ENCODE results near the gene RNF220. TPM values are rescaled to one million over a fixed set of nuclear protein-coding genes. Genes with fewer than 3 reads are reported as not detected.

RNF220 gene
- total RNA-seq, 1 experiment from 2014 or later = 66.6 TPM

DNA sequence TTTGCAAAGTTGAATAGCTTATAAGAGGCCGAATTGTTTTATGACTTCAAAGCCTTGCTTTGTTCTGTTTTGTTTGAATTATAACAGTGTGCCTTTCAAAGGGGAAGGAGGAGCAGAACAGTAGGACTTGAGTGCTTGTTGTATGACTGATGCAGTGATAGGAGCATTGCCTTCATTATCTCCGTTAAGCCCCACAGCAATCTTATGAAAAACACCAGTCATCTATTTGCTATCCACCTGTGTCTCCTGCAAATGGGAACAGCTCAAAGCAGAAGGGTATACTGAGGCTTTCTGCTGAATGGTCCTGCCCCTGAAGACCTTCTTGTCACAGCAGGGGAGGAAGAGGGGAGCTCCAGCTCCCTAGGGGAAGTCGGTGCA lies 127.5 kb downstream of the RNF220 start:
- ChIA-PET POLR2A (ENCODE audit: unreplicated experiment) (interaction anchor here (0.6 kb wide), 2 partner anchors 491 to 771 kb away, joined by 6 to 11 read pairs; no protein-coding TSS in a partner anchor), CTCF (interaction anchor here (0.9 kb wide), 1 partner anchor 21 kb away, joined by 3 read pairs; no protein-coding TSS in a partner anchor)
- Histone ChIP-seq H3K79me2 (ENCODE audit: low read length) (no peaks in the 10 kb centered on the region), H3F3A (ENCODE audit: low read length, unreplicated experiment) (peaks cover 7% of the 10 kb centered on the region), H3K9me2 (replicated peaks; ENCODE audit: low read length) (no peaks in the 10 kb centered on the region), H3K27me3 (ENCODE audit: low read length) (no peaks in the 10 kb centered on the region), H2AFZ (ENCODE audit: low read length) (0 out of 2 replicates have a peak overlapping the region, but pooled peaks have one; percentile 38), H3K9me3 (ENCODE audit: low read length) (no peaks in the 10 kb centered on the region), H3K9ac (ENCODE audit: low read length) (no peak overlapping the region), H3K27ac (ENCODE audit: low read length) (peak overlapping the region; percentile 71), H3K4me3 (ENCODE audit: low read length) (no peak overlapping the region), H3K4me1 (ENCODE audit: insufficient read depth, low read length) (peaks cover 23% of the 10 kb centered on the region), H4K20me1 (ENCODE audit: low read length) (no peaks in the 10 kb centered on the region), H3K36me3 (ENCODE audit: low read depth, low read length) (no peaks in the 10 kb centered on the region), H3K4me2 (ENCODE audit: low read length) (peak overlapping the region; percentile 47)
- BruUV-seq (replicated peaks) = no TSS peak
- TF ChIP-seq EZH2phosphoT487 (IDR thresholded peaks at IDR 0.05; ENCODE audit: borderline replicate concordance, low read length) (no peak), EZH2 (IDR thresholded peaks at IDR 0.05; ENCODE audit: low read length, unreplicated experiment) (no peak)
- TF ChIP-seq, protein P1, sequence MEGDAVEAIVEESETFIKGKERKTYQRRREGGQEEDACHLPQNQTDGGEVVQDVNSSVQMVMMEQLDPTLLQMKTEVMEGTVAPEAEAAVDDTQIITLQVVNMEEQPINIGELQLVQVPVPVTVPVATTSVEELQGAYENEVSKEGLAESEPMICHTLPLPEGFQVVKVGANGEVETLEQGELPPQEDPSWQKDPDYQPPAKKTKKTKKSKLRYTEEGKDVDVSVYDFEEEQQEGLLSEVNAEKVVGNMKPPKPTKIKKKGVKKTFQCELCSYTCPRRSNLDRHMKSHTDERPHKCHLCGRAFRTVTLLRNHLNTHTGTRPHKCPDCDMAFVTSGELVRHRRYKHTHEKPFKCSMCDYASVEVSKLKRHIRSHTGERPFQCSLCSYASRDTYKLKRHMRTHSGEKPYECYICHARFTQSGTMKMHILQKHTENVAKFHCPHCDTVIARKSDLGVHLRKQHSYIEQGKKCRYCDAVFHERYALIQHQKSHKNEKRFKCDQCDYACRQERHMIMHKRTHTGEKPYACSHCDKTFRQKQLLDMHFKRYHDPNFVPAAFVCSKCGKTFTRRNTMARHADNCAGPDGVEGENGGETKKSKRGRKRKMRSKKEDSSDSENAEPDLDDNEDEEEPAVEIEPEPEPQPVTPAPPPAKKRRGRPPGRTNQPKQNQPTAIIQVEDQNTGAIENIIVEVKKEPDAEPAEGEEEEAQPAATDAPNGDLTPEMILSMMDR (conservative IDR thresholded peaks at IDR 0.05; ENCODE audit: low read depth, low read length) = no peak
- intact Hi-C loops (cut with micrococcal nuclease) = no loop called here
- DNase-seq = no peak
- peak; percentile 35; the same call in 1 of the 2 replicates for ATAC-seq

GRCh38 chr1:44534771-44535170 lies 129.7 kb downstream of the RNF220 start:
- CTCF ChIA-PET = interaction anchor here (0.5 kb wide), 1 partner anchor 157 kb away, joined by 3 read pairs; no protein-coding TSS in a partner anchor
- H3K36me3 ChIP-seq (ENCODE audit: low read depth, low read length) = no peaks in the 10 kb centered on the region
- H3K4me1 ChIP-seq (ENCODE audit: insufficient read depth, low read length) = peaks cover 23% of the 10 kb centered on the region
- H3K9ac ChIP-seq (ENCODE audit: low read length) = no peak overlapping the region
- BruUV-seq (replicated peaks) = no TSS peak
- no peaks in the 10 kb centered on the region for H3K9me3 ChIP-seq (ENCODE audit: low read length)
- H3K27ac ChIP-seq (ENCODE audit: low read length) = no peak overlapping the region
- no peaks in the 10 kb centered on the region for H3K9me2 ChIP-seq (replicated peaks; ENCODE audit: low read length)
- intact Hi-C loops (cut with micrococcal nuclease) = no loop called here
- TF ChIP-seq EZH2 (IDR thresholded peaks at IDR 0.05; ENCODE audit: low read length, unreplicated experiment) = no peak
- TF ChIP-seq EZH2phosphoT487 (IDR thresholded peaks at IDR 0.05; ENCODE audit: borderline replicate concordance, low read length) = no peak
- TF ChIP-seq, protein P1 (conservative IDR thresholded peaks at IDR 0.05; ENCODE audit: low read depth, low read length) = no peak
- no peak overlapping the region for H2AFZ ChIP-seq (ENCODE audit: low read length)
- H3K27me3 ChIP-seq (ENCODE audit: low read length) = no peaks in the 10 kb centered on the region
- H3K79me2 ChIP-seq (ENCODE audit: low read length) = no peaks in the 10 kb centered on the region
- no peak overlapping the region for H3K4me3 ChIP-seq (ENCODE audit: low read length)
- peaks cover 7% of the 10 kb centered on the region for H3F3A ChIP-seq (ENCODE audit: low read length, unreplicated experiment)
- H4K20me1 ChIP-seq (ENCODE audit: low read length) = no peaks in the 10 kb centered on the region
- H3K4me2 ChIP-seq (ENCODE audit: low read length) = no peak overlapping the region
- DNase-seq = no peak
- POLR2A ChIA-PET (ENCODE audit: unreplicated experiment) = no interaction called here
- no peak for ATAC-seq

- Histone ChIP-seq H3K9ac (ENCODE audit: low read length) (no peak overlapping the region), H3K9me2 (replicated peaks; ENCODE audit: low read length) (no peaks in the 10 kb centered on the region), H3K9me3 (ENCODE audit: low read length) (no peaks in the 10 kb centered on the region), H3K27me3 (ENCODE audit: low read length) (no peaks in the 10 kb centered on the region), H3K79me2 (ENCODE audit: low read length) (no peaks in the 10 kb centered on the region), H3K4me1 (ENCODE audit: insufficient read depth, low read length) (peaks cover 16% of the 10 kb centered on the region), H3F3A (ENCODE audit: low read length, unreplicated experiment) (peaks cover 7% of the 10 kb centered on the region), H3K36me3 (ENCODE audit: low read depth, low read length) (no peaks in the 10 kb centered on the region), H3K27ac (ENCODE audit: low read length) (no peak overlapping the region), H4K20me1 (ENCODE audit: low read length) (no peaks in the 10 kb centered on the region), H3K4me2 (ENCODE audit: low read length) (no peak overlapping the region), H3K4me3 (ENCODE audit: low read length) (no peak overlapping the region), H2AFZ (ENCODE audit: low read length) (no peak overlapping the region)
- CTCF ChIA-PET = no interaction called here
- POLR2A ChIA-PET (ENCODE audit: unreplicated experiment) = no interaction called here
- no TSS peak for BruUV-seq (replicated peaks)
- DNase-seq (no peak), ATAC-seq (no peak)
- intact Hi-C loops (cut with micrococcal nuclease) = no loop called here
- TF ChIP-seq EZH2phosphoT487 (IDR thresholded peaks at IDR 0.05; ENCODE audit: borderline replicate concordance, low read length) (no peak), EZH2 (IDR thresholded peaks at IDR 0.05; ENCODE audit: low read length, unreplicated experiment) (no peak)
- TF ChIP-seq, protein P1 (conservative IDR thresholded peaks at IDR 0.05; ENCODE audit: low read depth, low read length) = no peak
These were observed 131.5 kb downstream of the RNF220 start for GRCh38 chr1:44536357-44537209.
